GM18526 (cell line): Measurements from ENCODE around the gene PNMA1.

Source experiments
- POLR2A ChIP-seq: IDR thresholded peaks from 3 replicates; pipeline ENCODE4 v1.6.1; 2011; ENCODE audit not compliant: insufficient read length; ENCODE audit errors: extremely low read depth

The PNMA1 gene

DNA sequence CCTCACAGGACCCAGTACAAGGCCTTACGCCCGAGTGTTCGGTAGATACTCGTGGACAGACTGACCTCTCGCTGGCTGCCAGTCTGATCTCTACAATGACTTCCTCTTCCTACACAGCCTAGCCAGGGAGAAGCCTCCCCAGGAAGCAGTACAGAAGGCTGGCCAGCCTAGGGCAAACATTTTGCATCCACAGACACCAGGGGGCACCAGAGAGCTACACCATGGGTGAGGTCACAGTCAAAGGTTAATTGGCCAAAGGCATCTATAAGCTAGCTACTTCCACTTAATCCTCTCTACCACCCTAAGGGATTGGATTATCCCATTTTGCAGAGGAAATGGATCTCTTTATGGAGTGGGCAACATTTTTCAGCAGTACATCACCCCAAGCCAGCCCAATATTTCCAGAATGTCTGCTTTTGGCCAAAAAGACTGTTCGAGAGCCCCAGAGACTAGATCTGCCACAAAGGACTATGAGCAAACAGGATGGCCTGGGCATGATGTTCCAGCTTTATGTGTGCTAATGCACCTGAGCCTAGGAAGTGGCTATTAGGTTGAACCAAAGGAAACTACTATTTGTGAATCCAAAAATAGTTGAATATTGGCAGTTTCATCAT is 14.6 kb upstream of the PNMA1 start:
- no peak for TF ChIP-seq POLR2A

DNA sequence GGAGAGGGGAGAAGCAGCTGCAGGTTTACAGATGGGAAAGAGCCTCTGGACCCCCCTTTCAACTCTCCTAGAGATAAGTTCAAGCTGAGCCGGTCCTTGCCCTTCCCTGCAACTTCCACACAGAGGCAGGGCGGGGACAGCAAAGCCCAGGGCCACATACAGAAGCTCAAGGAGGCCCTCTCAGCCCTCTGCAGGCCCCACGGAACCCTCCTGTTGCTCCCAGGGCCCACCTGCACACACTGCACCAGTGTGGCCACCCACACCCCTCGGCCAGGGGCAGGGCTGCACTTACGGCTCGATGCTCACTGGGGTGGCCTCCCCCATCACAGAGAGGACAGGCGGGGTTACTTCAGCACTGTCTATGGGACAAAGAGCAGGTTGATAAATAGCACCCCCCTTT is 13.0 kb upstream of the PNMA1 start:
- peak; percentile 23 for TF ChIP-seq POLR2A

DNA sequence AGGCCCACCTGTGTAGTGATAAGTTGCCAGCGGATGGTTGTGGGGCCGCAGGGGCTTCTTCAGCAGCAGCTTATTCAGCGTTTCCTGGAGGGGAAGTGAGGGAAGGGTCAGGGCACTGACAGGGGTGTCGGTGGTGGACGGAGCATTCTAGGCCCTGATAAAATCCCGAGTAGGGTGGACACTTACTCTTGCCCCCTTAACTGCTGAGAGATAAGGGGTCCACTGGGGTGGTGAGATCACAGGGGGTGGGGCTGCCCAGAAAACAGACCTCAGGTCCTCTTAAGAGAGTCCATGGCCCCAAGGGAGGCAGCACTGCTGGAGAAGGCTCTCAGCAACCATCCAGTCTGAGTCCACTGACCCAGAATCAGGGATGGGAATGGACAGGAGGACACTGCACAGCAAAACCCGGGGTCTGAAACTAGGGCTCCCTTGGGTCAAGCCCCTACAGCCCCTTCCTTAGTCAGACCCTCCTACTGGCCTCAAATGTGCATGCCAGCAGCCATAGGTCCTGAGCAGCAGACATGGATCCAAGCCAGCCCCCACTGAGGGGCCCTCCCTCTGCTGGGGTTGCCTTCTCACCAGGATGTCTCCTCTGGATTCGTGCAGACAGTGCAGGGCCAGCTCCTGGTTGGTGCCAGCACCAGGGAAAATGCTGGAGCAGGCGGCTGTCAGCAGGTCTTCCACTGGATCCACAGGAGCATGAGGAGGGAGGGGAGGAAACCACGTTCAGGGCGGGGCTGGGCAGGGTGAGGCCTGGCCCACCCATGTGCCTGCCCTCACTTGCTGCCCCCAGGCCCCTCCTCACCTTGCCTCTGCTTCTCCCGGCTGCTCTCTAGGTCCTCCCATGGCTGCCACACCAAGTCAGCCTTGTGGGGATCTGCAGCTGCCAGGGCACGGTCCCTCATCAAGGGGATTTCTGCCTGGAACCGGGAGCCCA is 12.1 kb upstream of the PNMA1 start:
- no peak for TF ChIP-seq POLR2A

DNA sequence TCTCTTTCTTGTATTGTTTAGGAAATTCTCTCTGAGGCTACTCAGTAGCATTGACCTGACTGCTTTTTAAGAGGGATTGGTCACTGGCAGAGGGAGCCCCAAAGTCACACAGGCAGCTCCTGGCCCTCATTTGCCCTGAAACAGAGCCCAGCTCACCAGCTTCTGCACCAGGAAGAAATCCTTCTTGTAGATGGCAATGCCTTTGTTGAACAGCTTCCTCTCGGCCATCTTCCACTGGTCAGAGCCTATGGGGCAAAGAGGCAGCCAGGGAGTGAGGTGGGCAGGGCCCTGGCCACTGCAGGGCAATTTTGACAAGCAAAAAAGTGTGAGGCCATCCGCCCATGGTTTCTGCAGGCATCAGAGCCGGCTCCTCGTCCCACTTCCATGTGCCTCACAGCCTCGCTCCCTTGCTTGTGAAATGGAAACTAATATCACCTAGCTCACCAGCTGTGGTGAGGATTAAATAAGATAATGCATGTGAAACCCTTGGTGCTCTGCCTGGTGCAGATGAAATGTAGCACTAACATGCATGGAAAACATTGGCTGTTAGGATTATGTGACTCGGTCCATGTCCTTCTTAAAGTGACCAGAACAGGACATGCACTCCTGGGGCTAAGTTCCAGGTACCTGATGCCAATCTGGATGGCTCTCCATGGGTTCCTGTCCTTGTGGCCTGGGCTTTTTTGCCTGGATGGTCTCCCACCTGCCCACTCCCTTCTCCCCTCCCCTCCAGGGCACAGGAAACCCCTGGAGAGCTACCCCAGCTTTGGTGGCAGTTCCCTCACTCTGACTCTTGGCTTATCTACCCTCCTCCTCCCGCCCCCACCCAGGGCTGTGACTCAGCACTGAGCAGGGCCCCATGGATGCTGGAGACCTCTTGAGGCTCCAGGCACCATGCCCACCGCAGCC is 11.2 kb upstream of the PNMA1 start:
- TF ChIP-seq POLR2A: no peak

DNA sequence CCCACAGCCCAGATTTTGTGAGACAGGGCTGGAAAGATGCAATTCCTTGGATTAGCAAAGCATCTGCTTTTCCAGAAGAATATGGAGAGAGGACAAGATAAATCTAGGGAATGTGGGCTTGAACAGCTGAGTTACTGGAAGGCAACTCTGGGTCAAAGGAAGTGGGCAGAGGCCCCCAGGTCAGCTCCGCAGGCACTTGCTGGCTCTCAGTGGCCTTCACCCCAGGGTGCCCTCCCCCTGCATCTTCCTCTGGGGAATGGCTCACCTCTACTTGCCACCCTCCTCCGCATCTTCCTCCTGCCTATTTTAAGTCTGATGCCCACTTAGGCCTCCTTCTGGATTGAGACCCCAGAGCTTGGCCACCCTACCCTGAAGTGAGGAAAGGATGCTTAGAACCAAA is 10.5 kb upstream of the PNMA1 start:
- TF ChIP-seq POLR2A: no peak

DNA sequence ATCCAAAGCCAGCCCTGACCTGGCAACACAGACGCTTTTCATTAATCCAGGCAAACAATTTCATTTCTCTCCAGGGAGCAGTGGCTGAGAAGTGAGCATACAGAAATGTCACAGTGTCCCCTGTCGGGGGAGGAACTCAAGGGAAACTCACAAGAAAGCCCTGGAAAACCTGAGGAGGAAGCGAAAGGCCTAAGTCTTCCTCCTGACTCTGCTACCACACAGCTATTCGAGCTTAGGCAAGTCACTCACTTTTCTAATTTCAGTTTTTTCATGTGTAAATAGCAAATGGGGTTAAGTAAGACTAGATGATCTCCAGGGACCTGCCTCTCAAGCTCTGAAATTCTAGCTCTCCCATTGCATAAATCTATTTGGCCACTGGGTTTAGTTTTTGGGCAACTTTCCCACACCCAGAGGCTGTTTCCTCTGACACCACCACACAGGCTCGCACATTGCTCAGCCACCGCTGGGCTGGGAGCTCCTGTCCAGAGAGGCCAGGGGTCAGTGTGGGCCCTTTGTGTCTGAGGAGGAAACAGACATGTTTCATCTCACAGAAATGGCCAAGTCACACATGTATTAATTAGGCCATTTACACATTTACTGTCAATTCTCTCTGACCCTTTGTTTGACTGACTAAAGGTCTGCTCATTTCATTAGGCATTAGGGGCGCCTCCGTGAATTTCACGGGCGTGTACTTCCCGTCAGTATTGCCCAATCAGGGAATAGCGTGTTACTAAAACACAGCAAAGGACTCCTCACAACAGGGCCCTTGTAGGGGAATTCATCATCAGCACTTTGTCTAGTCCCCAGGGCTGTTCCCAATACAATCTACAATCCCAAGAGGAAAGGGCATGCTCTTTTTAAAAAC is 9.8 kb upstream of the PNMA1 start:
- no peak for TF ChIP-seq POLR2A

DNA sequence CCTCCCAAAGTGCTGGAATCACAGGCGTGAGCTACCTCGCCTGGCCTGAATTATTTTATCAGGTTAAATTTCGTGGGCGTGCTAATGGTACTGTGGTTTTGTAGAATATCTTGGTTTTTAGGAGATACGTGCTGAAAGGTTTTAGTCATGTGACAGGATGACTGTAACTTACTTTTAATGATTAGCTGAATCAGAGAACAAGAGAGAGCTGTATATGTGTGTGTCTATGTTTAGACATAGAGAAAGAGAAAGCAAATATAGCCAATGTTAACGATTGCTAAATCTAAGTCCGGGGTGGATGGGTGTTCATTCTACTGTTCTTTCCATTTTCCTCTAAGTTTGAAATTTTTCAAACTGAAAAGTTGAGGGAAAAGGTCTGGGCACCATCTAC is 9.2 kb upstream of the PNMA1 start:
- no peak for TF ChIP-seq POLR2A

DNA sequence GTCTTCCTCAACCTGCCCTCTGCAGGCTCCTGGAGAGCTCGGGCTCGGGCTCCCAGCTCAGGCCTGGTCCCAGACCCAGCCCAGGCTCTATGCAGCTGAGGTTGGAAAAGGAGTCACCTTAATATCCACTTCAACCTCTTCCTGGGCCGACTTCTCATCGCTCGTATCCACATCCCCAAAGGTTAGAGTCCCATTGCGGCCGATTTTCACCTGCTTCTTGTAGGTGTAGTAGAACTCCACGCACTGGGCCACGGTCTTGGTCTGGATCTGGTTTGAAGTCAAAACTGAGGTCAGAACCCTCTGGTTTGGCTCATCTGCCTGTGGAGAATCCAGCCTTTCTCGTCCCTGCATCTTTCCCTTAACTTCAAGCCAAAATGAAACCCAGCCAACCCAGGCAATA is 8.4 kb upstream of the PNMA1 start:
- no peak for TF ChIP-seq POLR2A

DNA sequence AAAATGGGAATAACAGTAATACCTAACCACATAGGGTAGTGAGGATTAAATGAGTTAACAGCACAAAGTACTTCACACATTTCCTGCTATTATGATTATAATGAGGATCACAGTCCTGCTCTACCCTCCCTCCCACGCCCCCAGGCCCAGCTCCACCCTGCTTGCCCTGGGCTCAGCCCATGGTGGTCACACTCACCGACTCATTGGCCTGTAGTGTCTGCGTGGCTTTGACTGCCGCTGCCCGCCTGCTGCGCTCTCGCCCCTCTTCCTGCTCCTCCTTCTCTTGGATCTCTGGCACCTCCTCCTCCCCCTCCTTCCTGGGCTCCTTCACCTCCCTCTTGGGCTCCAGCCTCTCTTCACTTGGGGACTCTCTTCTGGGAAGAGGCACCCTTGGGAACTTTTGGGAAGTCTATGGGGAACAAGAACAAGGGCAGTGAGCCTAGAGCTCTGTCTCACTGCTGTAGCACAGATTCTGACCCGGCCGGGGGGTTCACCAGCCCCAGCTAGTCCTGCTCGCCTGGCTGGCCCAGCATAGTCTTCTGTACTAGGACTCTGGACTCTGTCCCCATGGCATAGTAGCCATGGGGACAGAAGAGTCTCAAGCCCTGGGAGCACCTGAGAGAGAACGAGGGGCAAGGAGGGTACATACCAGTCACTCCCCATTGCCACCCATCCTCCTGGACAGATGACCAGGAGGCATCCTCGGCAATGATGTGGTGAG is 7.1 kb upstream of the PNMA1 start:
- no peak for TF ChIP-seq POLR2A

DNA sequence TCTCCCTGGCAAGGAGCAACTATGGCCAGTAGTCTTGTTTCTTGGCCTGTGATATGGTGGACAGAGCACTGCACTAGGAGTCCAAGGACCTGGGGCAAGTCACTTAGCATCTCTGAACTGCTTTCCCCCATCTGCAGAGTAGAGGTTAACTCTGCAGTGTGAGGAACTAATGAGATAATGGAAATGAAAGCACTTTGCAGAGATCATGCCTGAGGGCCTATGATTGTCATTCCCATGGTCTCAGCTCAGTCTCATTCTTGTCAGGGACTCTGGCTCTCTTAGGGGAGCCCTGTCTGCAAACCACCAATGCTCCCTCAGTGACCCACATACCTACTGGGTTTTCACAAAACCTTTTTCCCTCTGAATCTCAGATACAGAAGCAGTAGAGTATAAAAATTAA is 6.5 kb upstream of the PNMA1 start:
- TF ChIP-seq POLR2A: no peak

DNA sequence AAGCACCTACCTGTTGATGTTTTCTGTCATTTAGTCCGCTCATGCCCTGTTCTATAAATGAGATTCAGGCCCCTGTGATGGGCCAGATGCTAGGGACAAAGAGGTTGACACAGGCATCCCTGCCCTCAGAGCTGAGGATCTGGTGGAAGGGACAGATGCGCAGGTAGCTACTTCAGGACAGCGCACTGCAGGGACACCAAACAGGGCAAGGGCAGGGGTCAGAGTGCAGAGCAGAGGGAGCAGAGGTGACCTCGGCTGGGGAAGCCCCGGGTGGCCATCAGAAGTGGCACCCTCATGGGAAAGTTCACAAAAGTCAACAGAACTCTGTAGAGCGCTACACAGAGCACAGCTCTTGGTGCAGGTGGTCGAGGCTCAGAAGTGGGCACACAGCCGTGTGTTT is 5.6 kb upstream of the PNMA1 start:
- no peak for TF ChIP-seq POLR2A

DNA sequence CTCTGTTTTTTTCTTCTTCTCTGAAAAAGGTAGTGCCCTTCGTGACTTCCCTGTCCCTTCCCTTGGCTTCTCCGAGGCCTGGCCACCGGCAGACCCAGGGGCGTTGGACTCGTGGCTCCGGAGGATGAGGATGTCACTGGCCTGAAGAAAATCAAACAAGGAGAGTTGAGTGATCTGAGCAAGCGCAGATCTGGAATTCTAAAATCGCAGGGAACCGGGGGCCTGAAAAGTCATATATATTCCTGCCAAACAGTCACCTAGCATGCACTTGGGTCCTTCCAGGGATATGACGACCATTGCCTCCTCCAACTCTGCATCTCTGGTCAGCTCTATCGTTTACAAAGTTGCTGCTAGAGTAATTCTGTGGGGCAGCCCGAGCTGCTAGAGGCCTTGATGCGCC is 5.2 kb upstream of the PNMA1 start:
- no peak for TF ChIP-seq POLR2A

DNA sequence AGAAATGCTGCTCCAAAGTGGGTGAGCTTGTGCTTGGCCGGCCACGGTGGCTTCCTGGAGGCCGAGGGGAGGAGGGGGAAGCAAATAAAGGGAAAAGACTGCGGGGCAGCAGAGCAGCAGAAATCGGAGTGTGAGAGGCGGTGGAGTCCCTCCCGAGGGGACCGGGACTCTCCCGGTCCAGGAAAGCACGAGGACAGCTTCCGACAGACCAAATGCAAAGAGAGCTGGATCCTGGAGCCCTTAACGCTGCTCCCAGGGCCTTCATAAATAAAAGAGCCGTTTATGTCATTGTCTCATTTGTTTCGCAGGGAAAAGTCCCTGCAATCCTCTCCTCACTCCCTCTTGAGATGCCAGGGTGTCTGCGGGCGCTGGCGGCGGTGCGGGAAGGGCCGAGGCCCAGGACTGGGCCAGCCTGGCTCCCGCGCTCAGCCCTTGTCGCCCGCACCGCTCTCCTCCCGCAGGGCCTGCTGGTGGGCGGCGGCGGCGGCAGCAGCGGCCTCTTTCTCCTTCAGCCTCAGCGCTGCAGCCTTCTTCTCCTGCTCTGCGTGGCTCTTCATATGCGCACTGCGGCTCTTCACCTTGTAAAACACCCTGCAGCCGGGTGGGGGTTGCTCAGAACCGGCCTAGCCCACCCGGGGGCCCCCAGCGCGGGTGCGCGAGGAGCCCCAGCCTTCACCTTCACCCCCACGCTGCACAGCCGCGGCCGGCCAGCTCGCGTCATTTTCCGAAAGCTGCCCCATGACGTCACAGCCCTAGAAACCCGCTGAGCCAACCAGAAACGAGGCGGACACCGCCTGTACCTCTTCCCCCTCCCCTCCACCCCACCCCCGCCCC is 4.5 kb upstream of the PNMA1 start:
- no peak for TF ChIP-seq POLR2A
